Panc1 (cell line): ENCODE measurements around the gene TMEM81.

Source experiments
- POLR2AphosphoS5 ChIP-seq: IDR thresholded peaks from 2 replicates; pipeline ENCODE4 v1.6.1; 2012; ENCODE audit warnings: mild to moderate bottlenecking, low read depth, low read length, moderate library complexity
- TCF7L2 ChIP-seq: IDR thresholded peaks from 2 replicates; pipeline ENCODE4 v1.6.1; 2011; ENCODE audit warnings: mild to moderate bottlenecking, low read depth, low read length, inconsistent platforms
- TF ChIP-seq, protein P1 (sequence below): fragments of 450-650 bp; IDR thresholded peaks from 2 replicates; pipeline ENCODE4 v1.5.1; 2017; ENCODE audit warnings: mild to moderate bottlenecking
- TF ChIP-seq, protein P2 (sequence below), 2 experiments: IDR thresholded peaks; 2 replicates each; pipeline ENCODE4 v1.6.1; 2011 to 2012; ENCODE audit warnings: low read depth in 2 of 2, control low read depth in 1 of 2, low read length in 1 of 2, mild to moderate bottlenecking in 1 of 2, moderate library complexity in 1 of 2; ENCODE audit not compliant: insufficient read depth in 1 of 2

DNA sequence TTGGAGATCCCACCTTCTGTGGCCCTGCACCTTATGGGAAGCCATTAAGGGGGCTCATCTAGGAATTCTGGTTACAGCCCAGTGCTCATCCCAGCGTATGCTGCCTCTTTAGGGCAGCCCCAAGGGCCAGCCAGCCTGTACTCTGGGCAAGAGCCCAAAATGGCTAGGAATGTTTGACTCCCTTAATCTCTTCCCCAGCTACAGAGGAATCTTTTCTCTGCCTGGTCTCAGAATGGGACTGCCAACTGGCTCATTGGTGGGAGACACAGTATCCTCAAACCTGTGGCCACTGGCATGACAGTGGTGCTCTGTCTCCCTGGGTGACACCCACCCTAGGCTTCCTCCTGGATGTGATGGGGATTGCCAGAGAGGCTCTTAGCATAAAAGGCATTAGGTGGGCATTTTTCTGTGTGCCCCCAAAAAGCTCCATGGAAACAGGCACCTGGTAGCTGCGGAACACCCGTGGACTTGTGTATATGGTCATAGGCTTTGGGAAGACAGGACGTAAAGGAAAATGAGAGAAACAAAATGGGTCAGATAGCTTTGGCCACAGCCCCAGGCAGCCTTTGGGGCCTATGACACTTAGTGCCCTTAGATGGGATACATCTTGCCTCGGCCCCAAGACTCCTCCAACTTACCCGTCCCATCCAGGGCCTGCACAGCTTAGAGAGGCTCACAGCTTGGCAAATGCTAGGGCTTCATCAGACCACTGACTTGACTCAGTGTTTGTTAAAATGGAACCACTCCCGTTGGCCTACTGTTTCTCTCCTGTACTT lies 6.9 kb downstream of the TMEM81 start:
- TF ChIP-seq, protein P1, sequence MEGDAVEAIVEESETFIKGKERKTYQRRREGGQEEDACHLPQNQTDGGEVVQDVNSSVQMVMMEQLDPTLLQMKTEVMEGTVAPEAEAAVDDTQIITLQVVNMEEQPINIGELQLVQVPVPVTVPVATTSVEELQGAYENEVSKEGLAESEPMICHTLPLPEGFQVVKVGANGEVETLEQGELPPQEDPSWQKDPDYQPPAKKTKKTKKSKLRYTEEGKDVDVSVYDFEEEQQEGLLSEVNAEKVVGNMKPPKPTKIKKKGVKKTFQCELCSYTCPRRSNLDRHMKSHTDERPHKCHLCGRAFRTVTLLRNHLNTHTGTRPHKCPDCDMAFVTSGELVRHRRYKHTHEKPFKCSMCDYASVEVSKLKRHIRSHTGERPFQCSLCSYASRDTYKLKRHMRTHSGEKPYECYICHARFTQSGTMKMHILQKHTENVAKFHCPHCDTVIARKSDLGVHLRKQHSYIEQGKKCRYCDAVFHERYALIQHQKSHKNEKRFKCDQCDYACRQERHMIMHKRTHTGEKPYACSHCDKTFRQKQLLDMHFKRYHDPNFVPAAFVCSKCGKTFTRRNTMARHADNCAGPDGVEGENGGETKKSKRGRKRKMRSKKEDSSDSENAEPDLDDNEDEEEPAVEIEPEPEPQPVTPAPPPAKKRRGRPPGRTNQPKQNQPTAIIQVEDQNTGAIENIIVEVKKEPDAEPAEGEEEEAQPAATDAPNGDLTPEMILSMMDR: no peak
- TF ChIP-seq TCF7L2 (no peak), POLR2AphosphoS5 (no peak)
- TF ChIP-seq, protein P2, sequence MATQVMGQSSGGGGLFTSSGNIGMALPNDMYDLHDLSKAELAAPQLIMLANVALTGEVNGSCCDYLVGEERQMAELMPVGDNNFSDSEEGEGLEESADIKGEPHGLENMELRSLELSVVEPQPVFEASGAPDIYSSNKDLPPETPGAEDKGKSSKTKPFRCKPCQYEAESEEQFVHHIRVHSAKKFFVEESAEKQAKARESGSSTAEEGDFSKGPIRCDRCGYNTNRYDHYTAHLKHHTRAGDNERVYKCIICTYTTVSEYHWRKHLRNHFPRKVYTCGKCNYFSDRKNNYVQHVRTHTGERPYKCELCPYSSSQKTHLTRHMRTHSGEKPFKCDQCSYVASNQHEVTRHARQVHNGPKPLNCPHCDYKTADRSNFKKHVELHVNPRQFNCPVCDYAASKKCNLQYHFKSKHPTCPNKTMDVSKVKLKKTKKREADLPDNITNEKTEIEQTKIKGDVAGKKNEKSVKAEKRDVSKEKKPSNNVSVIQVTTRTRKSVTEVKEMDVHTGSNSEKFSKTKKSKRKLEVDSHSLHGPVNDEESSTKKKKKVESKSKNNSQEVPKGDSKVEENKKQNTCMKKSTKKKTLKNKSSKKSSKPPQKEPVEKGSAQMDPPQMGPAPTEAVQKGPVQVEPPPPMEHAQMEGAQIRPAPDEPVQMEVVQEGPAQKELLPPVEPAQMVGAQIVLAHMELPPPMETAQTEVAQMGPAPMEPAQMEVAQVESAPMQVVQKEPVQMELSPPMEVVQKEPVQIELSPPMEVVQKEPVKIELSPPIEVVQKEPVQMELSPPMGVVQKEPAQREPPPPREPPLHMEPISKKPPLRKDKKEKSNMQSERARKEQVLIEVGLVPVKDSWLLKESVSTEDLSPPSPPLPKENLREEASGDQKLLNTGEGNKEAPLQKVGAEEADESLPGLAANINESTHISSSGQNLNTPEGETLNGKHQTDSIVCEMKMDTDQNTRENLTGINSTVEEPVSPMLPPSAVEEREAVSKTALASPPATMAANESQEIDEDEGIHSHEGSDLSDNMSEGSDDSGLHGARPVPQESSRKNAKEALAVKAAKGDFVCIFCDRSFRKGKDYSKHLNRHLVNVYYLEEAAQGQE (IDR thresholded peaks at IDR 0.05; ENCODE audit: insufficient read depth in 1 of 2, low read depth in 2 of 2, low read length in 1 of 2): no peak
